Measurements from ENCODE around the gene TRMT11.
A peak's percentile ranks its signal among the peaks of the same experiment; 100 is the strongest.
"Not testable (repeated sequence)": the region's sequence is repeated elsewhere in the genome, so short reads cannot be mapped to it uniquely, and the experiment has no call there.

Gene TRMT11

GRCh38 chr6:125994670-125995488 lies 8.5 kb downstream of the TRMT11 start:
- Mint-ChIP-seq H3K4me3 (no peak overlapping the region), H3K4me1 (ENCODE audit: low read depth) (peaks cover 6% of the 10 kb centered on the region), H3K27me3 (ENCODE audit: low read depth) (no peaks in the 10 kb centered on the region), H3K27ac (no peak overlapping the region), H3K36me3 (ENCODE audit: low read depth) (peaks cover 9% of the 10 kb centered on the region), H3K9me3 (no peaks in the 10 kb centered on the region)

GRCh38 chr6:125995972-125996580 lies 9.7 kb downstream of the TRMT11 start:
- Mint-ChIP-seq H3K4me1 (ENCODE audit: low read depth) (peaks cover 5% of the 10 kb centered on the region), H3K27me3 (ENCODE audit: low read depth) (no peaks in the 10 kb centered on the region), H3K9me3 (no peaks in the 10 kb centered on the region), H3K4me3 (peak overlapping the region; percentile 49), H3K27ac (peak overlapping the region; percentile 12), H3K36me3 (ENCODE audit: low read depth) (peaks cover 14% of the 10 kb centered on the region)

- Mint-ChIP-seq H3K36me3 (ENCODE audit: low read depth) (peaks cover 27% of the 10 kb centered on the region), H3K9me3 (no peaks in the 10 kb centered on the region), H3K4me1 (ENCODE audit: low read depth) (peaks cover 13% of the 10 kb centered on the region), H3K4me3 (peak overlapping the region; percentile 26), H3K27ac (peak overlapping the region; percentile 4), H3K27me3 (ENCODE audit: low read depth) (no peaks in the 10 kb centered on the region)
These were observed 16.7 kb downstream of the TRMT11 start for GRCh38 chr6:126002755-126003679.

GRCh38 chr6:126007800-126008199 lies 21.5 kb downstream of the TRMT11 start:
- no peak overlapping the region for H3K27ac Mint-ChIP-seq
- no peak overlapping the region for H3K4me3 Mint-ChIP-seq
- peaks cover 8% of the 10 kb centered on the region for H3K4me1 Mint-ChIP-seq (ENCODE audit: low read depth)
- H3K36me3 Mint-ChIP-seq (ENCODE audit: low read depth) = peaks cover 28% of the 10 kb centered on the region
- H3K9me3 Mint-ChIP-seq = no peaks in the 10 kb centered on the region
- H3K27me3 Mint-ChIP-seq (ENCODE audit: low read depth) = no peaks in the 10 kb centered on the region

GRCh38 chr6:126010040-126010439 lies 23.7 kb downstream of the TRMT11 start:
- Mint-ChIP-seq H3K27ac (no peak overlapping the region), H3K36me3 (ENCODE audit: low read depth) (peaks cover 28% of the 10 kb centered on the region), H3K4me3 (no peak overlapping the region), H3K27me3 (ENCODE audit: low read depth) (no peaks in the 10 kb centered on the region), H3K4me1 (ENCODE audit: low read depth) (peaks cover 4% of the 10 kb centered on the region), H3K9me3 (no peaks in the 10 kb centered on the region)

- Mint-ChIP-seq H3K4me3 (no peak overlapping the region), H3K9me3 (no peaks in the 10 kb centered on the region), H3K27ac (no peak overlapping the region), H3K36me3 (ENCODE audit: low read depth) (peaks cover 34% of the 10 kb centered on the region), H3K4me1 (ENCODE audit: low read depth) (peaks cover 1% of the 10 kb centered on the region), H3K27me3 (ENCODE audit: low read depth) (no peaks in the 10 kb centered on the region)
These were observed 29.5 kb downstream of the TRMT11 start for GRCh38 chr6:126015863-126016262.

- peaks cover 36% of the 10 kb centered on the region for H3K36me3 Mint-ChIP-seq (ENCODE audit: low read depth)
- H3K4me3 Mint-ChIP-seq = no peak overlapping the region
These were observed 30.3 kb downstream of the TRMT11 start for GRCh38 chr6:126016591-126016990.

GRCh38 chr6:126017668-126018067 lies 31.3 kb downstream of the TRMT11 start:
- H3K27me3 Mint-ChIP-seq (ENCODE audit: low read depth) = no peaks in the 10 kb centered on the region
- H3K4me1 Mint-ChIP-seq (ENCODE audit: low read depth) = peaks cover 1% of the 10 kb centered on the region
- H3K27ac Mint-ChIP-seq = no peak overlapping the region
- H3K9me3 Mint-ChIP-seq = no peaks in the 10 kb centered on the region
- H3K4me3 Mint-ChIP-seq = no peak overlapping the region
- H3K36me3 Mint-ChIP-seq (ENCODE audit: low read depth) = peaks cover 29% of the 10 kb centered on the region

More at GRCh38 chr6:126016591-126016990, 30.3 kb downstream of the TRMT11 start:
- Mint-ChIP-seq H3K4me1 (ENCODE audit: low read depth) (peaks cover 1% of the 10 kb centered on the region), H3K27ac (no peak overlapping the region), H3K27me3 (ENCODE audit: low read depth) (no peaks in the 10 kb centered on the region), H3K9me3 (no peaks in the 10 kb centered on the region)

GRCh38 chr6:126020305-126021050 lies 34.1 kb downstream of the TRMT11 start:
- Mint-ChIP-seq H3K4me1 (ENCODE audit: low read depth) (no peaks in the 10 kb centered on the region), H3K4me3 (no peak overlapping the region), H3K36me3 (ENCODE audit: low read depth) (peaks cover 25% of the 10 kb centered on the region)

GRCh38 chr6:126023474-126023873 lies 37.1 kb downstream of the TRMT11 start:
- H3K36me3 Mint-ChIP-seq (ENCODE audit: low read depth) = peaks cover 21% of the 10 kb centered on the region
- H3K27me3 Mint-ChIP-seq (ENCODE audit: low read depth); H3K4me3 Mint-ChIP-seq; H3K27ac Mint-ChIP-seq; H3K4me1 Mint-ChIP-seq (ENCODE audit: low read depth); H3K9me3 Mint-ChIP-seq: not testable (repeated sequence)

More at GRCh38 chr6:126020305-126021050, 34.1 kb downstream of the TRMT11 start:
- H3K27me3 Mint-ChIP-seq (ENCODE audit: low read depth) = no peaks in the 10 kb centered on the region
- H3K9me3 Mint-ChIP-seq = no peaks in the 10 kb centered on the region
- H3K27ac Mint-ChIP-seq = no peak overlapping the region

GRCh38 chr6:126026001-126026400 lies 39.7 kb downstream of the TRMT11 start:
- Mint-ChIP-seq H3K36me3 (ENCODE audit: low read depth) (peaks cover 16% of the 10 kb centered on the region), H3K4me3 (no peak overlapping the region), H3K27me3 (ENCODE audit: low read depth) (no peaks in the 10 kb centered on the region), H3K9me3 (no peaks in the 10 kb centered on the region), H3K27ac (no peak overlapping the region), H3K4me1 (ENCODE audit: low read depth) (no peaks in the 10 kb centered on the region)

GRCh38 chr6:126027601-126028000 lies 41.3 kb downstream of the TRMT11 start:
- no peak overlapping the region for H3K27ac Mint-ChIP-seq
- no peak overlapping the region for H3K4me3 Mint-ChIP-seq
- H3K27me3 Mint-ChIP-seq (ENCODE audit: low read depth) = no peaks in the 10 kb centered on the region
- peaks cover 10% of the 10 kb centered on the region for H3K36me3 Mint-ChIP-seq (ENCODE audit: low read depth)
- no peaks in the 10 kb centered on the region for H3K4me1 Mint-ChIP-seq (ENCODE audit: low read depth)
- H3K9me3 Mint-ChIP-seq = no peaks in the 10 kb centered on the region

- Mint-ChIP-seq H3K36me3 (ENCODE audit: low read depth) (peaks cover 12% of the 10 kb centered on the region), H3K4me3 (no peak overlapping the region), H3K4me1 (ENCODE audit: low read depth) (peaks cover 4% of the 10 kb centered on the region), H3K27me3 (ENCODE audit: low read depth) (no peaks in the 10 kb centered on the region), H3K27ac (no peak overlapping the region), H3K9me3 (no peaks in the 10 kb centered on the region)
These were observed 43.7 kb downstream of the TRMT11 start for GRCh38 chr6:126030045-126030444.

GRCh38 chr6:126033696-126034095 lies 47.4 kb downstream of the TRMT11 start:
- H3K4me1 Mint-ChIP-seq (ENCODE audit: low read depth) = peaks cover 4% of the 10 kb centered on the region
- no peak overlapping the region for H3K27ac Mint-ChIP-seq
- H3K36me3 Mint-ChIP-seq (ENCODE audit: low read depth) = peaks cover 15% of the 10 kb centered on the region

More at GRCh38 chr6:126033696-126034095, 47.4 kb downstream of the TRMT11 start:
- Mint-ChIP-seq H3K27me3 (ENCODE audit: low read depth) (no peaks in the 10 kb centered on the region), H3K9me3 (no peaks in the 10 kb centered on the region), H3K4me3 (no peak overlapping the region)
